SH-SY5Y (cell line): Measurements from ENCODE around the gene PTPRCAP.

ENCODE experiments used
- GATA2 ChIP-seq: IDR thresholded peaks from 2 replicates; pipeline ENCODE4 v1.6.1; 2011; ENCODE audit warnings: mild to moderate bottlenecking, low read depth, low read length
- GATA3 ChIP-seq: IDR thresholded peaks from 2 replicates; pipeline ENCODE4 v1.6.1; 2011; ENCODE audit warnings: low read depth, mild to moderate bottlenecking, low read length, moderate library complexity

DNA sequence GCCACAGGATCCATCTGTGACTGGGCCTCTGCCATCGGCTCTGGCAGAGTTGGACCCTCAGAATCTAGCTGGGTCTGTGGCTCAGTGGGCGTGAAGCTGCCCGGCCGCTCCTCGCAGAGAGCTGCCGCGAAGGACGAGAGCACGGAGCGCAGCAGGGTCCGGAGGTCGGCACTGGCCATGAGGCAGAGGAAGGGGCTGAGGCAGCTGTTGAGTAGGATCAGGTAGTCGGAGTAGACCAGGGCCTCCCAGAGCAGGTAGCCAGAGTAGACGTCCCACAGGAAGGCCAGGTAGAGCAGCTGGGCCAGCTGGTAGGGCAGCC lies 14.1 kb upstream of the PTPRCAP start:
- TF ChIP-seq GATA2 = no peak
- no peak for TF ChIP-seq GATA3
